Measurements from ENCODE around the gene PROM2.

The PROM2 gene

DNA sequence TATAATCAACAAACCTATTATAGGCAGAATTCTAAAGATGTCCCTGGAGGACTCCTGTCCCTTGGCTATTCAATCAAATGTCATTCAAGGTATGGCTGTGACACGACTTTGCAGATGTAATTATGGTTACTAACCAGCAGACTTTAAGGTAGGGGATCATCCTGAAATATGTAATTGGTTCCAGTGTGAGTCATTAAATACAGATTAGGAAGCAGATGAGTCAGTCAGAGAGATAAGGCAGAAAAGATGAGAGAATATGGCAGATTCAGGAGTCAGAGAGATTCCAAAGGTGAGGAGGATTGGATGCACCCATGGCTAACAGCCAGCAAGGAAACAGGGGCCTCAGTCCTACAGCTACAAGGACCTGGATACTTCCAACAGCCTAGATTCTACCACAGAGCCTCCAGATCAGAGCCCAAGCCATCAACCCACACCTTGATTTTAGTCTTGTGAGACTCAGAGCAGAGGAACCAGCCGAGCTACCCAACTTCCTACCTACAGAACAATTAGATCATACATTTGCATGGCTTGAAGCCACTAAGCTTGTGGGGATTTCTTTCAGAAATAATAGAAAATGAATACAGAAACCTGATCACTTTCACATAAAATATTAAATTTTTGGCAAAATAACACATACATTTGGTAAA is 11.2 kb upstream of the PROM2 start:
- H3K4me3 ChIP-seq (ENCODE audit: low read depth, low read length) = no peak overlapping the region
- TF ChIP-seq, protein P1, sequence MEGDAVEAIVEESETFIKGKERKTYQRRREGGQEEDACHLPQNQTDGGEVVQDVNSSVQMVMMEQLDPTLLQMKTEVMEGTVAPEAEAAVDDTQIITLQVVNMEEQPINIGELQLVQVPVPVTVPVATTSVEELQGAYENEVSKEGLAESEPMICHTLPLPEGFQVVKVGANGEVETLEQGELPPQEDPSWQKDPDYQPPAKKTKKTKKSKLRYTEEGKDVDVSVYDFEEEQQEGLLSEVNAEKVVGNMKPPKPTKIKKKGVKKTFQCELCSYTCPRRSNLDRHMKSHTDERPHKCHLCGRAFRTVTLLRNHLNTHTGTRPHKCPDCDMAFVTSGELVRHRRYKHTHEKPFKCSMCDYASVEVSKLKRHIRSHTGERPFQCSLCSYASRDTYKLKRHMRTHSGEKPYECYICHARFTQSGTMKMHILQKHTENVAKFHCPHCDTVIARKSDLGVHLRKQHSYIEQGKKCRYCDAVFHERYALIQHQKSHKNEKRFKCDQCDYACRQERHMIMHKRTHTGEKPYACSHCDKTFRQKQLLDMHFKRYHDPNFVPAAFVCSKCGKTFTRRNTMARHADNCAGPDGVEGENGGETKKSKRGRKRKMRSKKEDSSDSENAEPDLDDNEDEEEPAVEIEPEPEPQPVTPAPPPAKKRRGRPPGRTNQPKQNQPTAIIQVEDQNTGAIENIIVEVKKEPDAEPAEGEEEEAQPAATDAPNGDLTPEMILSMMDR (IDR thresholded peaks at IDR 0.05; ENCODE audit: low read depth, low read length) = no peak

DNA sequence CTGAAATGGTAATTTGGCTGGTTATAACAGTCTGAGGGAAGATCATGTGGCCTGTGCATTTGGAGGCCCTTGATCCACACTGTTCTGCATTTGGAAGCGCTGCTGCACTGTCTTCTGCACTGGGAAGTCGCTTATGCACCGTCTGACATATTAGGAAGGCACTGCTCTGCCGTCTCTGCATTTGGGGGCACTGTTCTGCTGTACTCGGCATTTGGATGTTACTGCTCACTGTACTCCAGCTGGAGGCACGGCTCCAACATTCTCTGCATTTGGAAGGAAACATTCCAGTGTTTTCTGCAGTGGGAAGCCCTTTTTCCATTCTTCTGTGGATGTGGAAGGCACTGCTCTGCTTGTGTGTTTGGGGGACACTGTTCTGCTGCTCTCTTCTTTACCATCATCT is 9.6 kb upstream of the PROM2 start:
- no peak overlapping the region for H3K4me3 ChIP-seq (ENCODE audit: low read depth, low read length)
- TF ChIP-seq, protein P1 (IDR thresholded peaks at IDR 0.05; ENCODE audit: low read depth, low read length) = no peak

DNA sequence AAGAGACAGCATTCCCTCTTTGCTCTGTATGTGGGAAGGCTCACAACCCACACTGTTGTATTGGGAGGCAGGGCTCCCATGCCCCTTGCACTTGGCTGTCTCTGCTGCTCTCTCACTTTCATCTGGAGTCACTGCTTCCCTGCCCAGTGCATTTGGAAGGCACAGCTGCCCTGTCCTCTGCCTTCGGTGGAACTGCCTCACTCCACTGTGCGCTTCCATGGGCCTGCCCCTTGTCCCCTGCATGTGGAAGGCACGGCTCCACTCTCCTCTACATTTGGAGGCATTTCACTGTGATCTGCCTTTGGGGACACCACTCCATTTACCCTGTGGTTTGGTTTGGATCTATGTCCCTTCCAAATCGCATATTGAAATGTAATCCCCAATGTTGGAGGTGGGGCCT is 9.1 kb upstream of the PROM2 start:
- H3K4me3 ChIP-seq (ENCODE audit: low read depth, low read length) = no peak overlapping the region
- TF ChIP-seq, protein P1 (IDR thresholded peaks at IDR 0.05; ENCODE audit: low read depth, low read length) = no peak

DNA sequence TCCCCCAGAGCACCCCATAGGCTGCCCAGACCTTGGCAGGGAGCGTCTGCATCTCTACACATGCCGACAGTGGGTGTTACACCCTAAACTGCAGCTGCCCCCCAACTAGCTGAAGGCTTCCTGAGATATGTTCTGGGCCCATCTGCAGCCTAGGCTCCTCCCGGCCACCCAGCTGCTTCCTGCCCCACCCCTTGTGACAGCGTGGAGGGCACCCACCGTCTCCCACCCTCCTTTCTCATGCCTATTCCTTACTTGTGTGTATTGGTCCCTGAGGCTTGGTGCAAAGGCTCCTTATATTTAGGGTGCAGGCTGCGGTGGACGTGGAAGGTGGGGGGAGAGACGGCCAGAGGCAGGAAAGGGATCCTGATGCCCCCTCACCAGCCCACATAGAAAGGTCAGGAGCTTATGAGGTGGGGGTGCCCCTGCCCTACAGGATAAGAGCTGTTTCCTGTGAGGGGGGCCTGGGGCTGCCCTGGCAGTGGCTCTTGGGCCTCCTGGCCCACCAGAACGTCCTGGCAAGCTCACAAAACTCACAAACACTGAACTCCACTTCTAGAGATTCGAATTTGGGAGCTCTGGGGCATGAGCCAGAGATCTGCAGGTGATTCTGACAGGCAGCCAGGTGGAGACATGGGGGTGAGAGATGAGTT is 7.3 kb upstream of the PROM2 start:
- TF ChIP-seq, protein P1 (IDR thresholded peaks at IDR 0.05; ENCODE audit: low read depth, low read length) = no peak
- H3K4me3 ChIP-seq (ENCODE audit: low read depth, low read length) = no peak overlapping the region

DNA sequence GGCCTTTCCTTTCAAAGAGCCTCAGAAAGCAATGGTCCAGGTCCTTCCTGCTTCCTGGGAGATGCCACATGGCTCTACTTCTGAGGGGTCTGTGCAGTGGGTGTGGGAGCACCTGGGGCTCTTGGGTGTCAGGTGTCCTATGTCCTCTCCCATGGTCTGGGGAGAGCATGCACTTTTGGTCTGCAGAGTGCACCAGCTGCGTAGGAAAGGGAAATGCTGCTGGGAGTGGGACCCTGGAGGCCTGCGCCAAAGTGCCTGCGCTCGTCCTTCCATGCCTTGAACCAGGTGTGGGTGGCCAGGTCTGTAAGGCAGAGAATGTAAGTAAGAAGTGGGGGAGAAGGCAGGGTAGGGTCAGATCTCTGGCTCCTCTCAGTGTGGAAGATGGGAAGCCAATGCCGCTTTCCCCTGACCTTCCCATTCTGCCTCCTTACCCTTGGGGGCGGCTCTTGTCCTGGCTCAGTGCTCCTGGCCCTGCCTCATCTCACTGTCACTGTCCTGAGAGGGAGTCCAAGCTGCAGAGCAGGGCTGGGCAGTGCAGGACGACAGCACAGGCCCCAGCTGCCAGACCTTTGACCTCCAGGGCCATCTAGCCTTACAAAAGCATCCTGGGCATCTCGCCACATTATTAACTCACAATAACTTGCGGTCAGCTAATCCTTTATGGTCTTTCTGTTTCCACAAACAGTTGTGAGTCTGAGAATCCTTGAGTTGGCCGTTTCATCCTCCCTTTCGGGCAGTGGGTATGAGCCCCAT is 6.6 kb upstream of the PROM2 start:
- H3K4me3 ChIP-seq (ENCODE audit: low read depth, low read length) = no peak overlapping the region
- TF ChIP-seq, protein P1 (IDR thresholded peaks at IDR 0.05; ENCODE audit: low read depth, low read length) = no peak

DNA sequence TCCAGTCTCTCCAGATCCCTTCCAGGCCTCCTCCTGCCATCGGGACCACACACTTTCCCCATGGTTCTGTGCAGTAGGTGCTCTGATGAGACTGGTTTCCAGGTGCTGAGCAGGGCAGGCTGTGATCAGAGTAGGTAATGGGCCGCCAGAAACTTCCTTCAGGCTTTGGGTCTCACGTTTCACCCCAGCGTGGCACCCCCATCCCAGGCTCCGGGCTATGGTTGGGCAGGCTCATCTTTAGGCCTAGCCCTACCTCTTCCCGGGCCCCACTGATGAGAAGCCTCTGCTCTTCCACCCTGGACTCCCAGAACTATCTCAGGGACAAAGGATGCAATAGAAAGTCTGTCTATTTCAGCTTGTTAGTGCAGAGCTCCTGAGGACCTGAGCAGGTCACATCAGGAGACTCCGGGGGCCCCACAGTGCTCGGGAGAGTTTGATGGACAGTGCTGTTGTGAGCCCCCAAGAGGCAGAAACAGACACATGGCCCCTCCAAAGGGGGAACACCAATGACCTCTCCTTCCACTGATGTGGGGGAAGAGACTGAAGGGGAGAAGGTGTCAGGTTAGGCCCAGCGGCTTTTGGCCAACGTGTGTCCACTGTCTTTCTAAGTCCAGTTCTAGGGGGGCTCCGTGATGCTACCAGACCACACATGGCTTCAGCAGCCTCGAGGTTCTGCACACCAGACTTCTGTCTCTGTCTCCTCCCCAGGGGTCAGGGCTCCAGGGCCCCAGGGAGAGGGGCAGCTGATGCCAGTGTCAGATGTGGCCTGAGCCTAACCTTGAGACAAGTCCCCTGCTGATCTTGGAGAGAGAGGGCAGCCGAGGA is 5.8 kb upstream of the PROM2 start:
- TF ChIP-seq, protein P1 (IDR thresholded peaks at IDR 0.05; ENCODE audit: low read depth, low read length) = no peak
- no peak overlapping the region for H3K4me3 ChIP-seq (ENCODE audit: low read depth, low read length)
